NCI-H1092 (cell line): ENCODE data around the gene AMIGO1.
A peak's percentile ranks its signal among the peaks of the same experiment; 100 is the strongest.

Experiments
- DNase-seq: peaks from one replicate; lab custom pipeline; 2025; lab: John Stamatoyannopoulos, UW

Gene AMIGO1

DNA sequence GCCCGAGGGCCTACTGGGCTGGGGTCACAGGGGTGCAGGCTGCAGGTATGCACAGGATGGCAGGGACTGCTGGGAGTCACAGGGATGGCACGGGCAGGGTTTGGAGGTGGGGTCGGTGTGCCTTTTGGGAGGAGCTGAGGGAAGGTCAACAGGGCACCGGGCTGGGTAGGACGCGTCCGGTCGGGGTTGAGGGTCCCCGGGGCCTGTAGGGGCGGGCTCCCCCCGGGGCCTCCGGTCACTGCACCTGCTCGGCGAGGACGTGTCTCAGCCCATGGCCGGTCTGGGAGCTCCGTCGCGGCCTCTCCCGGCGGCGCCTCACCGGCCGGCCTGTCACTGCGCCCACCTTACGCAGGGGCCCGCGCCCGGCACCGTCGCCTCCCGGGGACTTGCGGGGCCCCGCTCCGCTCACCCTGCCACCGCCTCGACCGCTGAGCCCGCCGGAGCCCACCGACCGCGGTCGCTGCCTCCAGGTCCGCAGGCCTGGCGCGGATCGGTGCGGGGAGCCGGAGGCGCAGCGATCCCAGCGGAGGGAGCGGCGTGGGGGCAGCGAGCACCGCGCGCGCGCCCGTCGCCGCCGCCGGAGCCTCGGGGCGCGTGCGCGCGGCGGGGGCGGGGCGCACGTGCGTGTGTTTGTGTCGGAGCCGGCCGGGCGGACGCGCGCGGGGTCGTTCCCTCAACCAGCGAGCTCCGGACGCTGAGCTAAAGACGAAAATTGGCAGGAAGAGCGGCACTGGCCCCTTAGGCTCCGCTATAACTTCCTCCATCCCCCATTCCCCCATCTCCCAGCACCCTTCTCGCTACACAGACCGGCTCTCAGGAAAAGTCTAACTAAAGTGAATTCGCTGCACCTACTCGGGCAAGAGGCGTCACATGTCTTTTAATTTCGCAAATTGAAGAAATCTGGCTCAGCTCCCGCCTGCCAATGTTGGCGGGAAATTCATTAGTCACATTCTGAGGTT, at the start of gene AMIGO1:
TSS of gene AMIGO1 (minus strand) at position 552 of the 959 bp plus-strand sequence. CDS start 815 bp downstream, outside the sequence.
- DNase-seq: peak; percentile 45

GRCh38 chr1:109557520-109557919, 48.0 kb upstream of the AMIGO1 start:
- no peak for DNase-seq

GRCh38 chr1:109556563-109556962, 47.0 kb upstream of the AMIGO1 start:
- DNase-seq: no peak

GRCh38 chr1:109548321-109549267, 39.1 kb upstream of the AMIGO1 start, which contains the start of gene GNAI3:
TSS of gene GNAI3 (plus strand) at chr1:109548615. CDS start at chr1:109548721, 106 bp downstream.
- DNase-seq: peak; percentile 95

GRCh38 chr1:109547463-109548320, 38.2 kb upstream of the AMIGO1 start:
- DNase-seq: no peak

GRCh38 chr1:109546311-109547109, 37.0 kb upstream of the AMIGO1 start:
- DNase-seq: peak; percentile 87

GRCh38 chr1:109543988-109544735, 34.6 kb upstream of the AMIGO1 start:
- no peak for DNase-seq

DNA sequence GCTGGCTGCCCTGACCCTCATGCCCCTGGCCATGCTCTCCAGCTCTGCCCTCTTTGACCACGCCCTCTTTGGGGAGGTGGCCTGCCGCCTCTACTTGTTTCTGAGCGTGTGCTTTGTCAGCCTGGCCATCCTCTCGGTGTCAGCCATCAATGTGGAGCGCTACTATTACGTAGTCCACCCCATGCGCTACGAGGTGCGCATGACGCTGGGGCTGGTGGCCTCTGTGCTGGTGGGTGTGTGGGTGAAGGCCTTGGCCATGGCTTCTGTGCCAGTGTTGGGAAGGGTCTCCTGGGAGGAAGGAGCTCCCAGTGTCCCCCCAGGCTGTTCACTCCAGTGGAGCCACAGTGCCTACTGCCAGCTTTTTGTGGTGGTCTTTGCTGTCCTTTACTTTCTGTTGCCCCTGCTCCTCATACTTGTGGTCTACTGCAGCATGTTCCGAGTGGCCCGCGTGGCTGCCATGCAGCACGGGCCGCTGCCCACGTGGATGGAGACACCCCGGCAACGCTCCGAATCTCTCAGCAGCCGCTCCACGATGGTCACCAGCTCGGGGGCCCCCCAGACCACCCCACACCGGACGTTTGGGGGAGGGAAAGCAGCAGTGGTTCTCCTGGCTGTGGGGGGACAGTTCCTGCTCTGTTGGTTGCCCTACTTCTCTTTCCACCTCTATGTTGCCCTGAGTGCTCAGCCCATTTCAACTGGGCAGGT, 33.9 kb upstream of the AMIGO1 start:
- DNase-seq: no peak

- no peak for DNase-seq
These were observed 33.1 kb upstream of the AMIGO1 start for GRCh38 chr1:109542657-109543056.

GRCh38 chr1:109541102-109541501, 31.6 kb upstream of the AMIGO1 start:
- no peak for DNase-seq

DNA sequence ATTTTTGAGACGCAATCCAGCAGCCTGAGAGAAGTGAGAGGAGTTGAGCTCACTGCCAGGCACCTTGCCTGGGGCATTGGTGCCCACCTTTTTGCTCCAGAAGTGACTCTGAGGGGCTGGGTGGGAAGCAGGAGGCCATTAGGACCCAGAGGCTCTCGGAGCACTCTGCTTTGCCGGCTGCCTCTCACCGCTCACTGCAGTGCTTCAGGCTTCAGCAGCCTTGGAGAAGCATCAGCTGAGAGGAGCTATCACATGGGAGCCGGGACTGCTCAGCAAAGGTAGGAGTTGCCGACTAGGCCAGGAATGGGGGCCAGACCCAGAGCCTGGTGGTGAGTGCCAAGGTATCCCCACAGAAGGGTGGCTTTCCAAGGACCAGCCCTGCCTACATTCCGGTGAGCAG, 30.1 kb upstream of the AMIGO1 start, which contains the start of gene GPR61:
TSS of gene GPR61 (plus strand) at position 197 of the 400 bp plus-strand sequence. CDS start 3,151 bp downstream, outside the sequence.
- no peak for DNase-seq

GRCh38 chr1:109538827-109539555, 29.5 kb upstream of the AMIGO1 start:
- no peak for DNase-seq

DNA sequence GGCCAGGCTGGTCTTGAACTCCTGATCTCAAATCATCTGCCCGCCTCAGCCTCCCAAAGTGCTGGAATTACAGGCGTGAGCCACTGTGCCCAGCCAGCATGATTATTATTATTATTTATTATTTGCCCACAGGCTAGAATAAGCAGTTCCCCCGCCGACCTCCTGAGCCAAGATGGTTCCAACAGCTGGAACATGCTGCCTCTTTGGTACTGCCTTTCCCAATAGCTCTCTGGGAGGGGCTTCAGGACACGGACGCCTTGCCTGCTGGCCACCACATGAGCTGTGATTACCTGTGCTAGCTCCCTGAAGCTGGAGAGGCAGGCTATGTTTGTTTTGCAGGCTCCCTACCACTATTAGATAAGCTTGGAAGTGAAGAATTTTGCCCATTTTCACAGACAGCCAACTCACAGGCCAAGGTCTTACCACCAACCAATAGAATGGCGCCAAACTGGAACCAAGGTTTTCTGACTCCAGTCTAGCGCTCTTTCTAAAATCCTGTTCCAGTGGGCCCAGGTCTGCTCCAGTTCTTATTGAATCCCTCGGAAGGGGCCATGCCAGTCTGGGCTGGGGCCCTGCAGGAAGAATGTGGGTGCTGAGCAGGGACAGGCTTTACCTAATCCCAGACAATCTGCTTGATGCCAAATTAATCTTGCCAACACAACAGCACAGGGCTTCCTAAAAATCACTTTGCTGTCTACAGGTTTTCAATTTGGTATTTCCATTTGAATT, 28.1 kb upstream of the AMIGO1 start:
- DNase-seq: no peak

DNA sequence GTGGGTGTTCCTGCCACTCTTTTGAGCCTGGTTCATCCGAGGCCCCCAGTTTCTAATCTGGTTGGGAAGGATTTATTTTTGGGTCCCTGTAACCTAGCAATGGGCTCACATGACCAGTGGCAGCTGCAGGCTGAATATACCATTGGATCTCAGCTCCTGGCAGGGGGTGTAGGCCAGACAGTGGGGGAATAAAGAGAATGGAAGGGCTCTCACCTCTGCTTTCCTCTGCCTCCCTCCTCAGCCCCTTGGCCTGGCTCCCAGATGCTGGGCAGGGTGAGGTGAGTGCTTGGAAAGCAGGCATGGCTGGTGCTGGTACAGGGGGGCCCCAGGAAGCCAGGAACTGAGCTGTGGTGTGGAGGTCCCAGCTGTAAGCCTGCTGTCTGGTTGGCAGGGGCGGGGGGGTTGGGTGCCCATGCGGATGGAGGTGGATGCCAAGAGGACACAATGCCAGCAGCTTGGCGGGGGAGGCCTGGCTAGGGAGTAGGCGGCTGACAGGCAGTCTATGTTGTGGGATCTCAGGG, 26.5 kb upstream of the AMIGO1 start:
- DNase-seq: peak; percentile 88

- no peak for DNase-seq
These were observed 26.0 kb upstream of the AMIGO1 start for GRCh38 chr1:109535481-109535880.

DNA sequence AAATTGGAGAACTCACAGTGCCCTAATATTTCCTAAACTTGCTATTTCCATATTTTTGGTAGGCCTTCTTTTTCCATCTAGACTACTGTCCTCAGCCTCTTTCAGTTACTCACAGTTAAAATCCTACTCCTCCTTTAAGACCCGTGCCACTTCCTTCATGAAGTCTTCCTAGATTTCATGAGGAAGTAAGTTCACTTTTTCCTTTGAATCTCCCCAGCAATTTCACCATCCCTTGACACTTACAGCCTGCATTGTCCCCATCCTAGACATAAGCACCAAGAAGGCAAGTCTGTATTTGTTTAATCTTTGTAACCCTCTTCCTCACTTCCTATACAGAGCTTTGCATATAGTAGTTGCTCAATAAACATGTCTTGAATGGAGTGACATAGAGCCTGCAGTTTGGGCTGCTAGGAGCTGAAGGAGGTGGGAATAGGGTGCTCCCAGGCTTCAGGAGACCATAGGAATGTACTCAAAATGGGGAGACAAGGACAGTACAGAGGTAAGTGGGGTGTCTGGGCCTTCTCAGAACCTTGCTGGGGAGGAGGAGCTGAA, 24.9 kb upstream of the AMIGO1 start:
- DNase-seq: no peak
